CD14-positive monocyte (primary cell): Measurements from ENCODE around the gene MYORG. TPM values are rescaled to one million over a fixed set of nuclear protein-coding genes. Genes with fewer than 3 reads are reported as not detected.
A peak's percentile ranks its signal among the peaks of the same experiment; 100 is the strongest.

Source experiments
- DNase-seq, 3 donors: peaks; one replicate each; pipeline ENCODE4 v3.0.0-alpha.2; 2011 to 2022
- H2AFZ ChIP-seq: 2 replicates; pipeline ENCODE4 v1.6.0; 2012; ENCODE audit warnings: mild to moderate bottlenecking, low read depth, low read length, inconsistent platforms; ENCODE audit not compliant: insufficient read depth, poor library complexity, severe bottlenecking
- H3K27ac ChIP-seq, 2 donors: 1 replicate in 1 of 2; 2 replicates in 1 of 2; pipeline ENCODE4 v1.5.1; 2012 to 2013; ENCODE audit warnings: low read length in 2 of 2, control low read depth in 1 of 2, inconsistent platforms in 1 of 2, low read depth in 1 of 2, mild to moderate bottlenecking in 1 of 2
- H3K27me3 ChIP-seq, 2 donors: one replicate each; pipeline versions ENCODE4 v1.6.0 to v1.6.1; 2011 to 2013; ENCODE audit warnings: low read length in 2 of 2; ENCODE audit not compliant: control insufficient read depth in 2 of 2, insufficient read depth in 2 of 2
- H3K36me3 ChIP-seq, 2 donors: replicated peaks in 1 of 2; 1 replicate in 1 of 2; 2 replicates in 1 of 2; pipeline versions ENCODE4 v1.5.1 to v1.6.1; 2012 to 2013; ENCODE audit warnings: low read length in 2 of 2, control low read depth in 1 of 2, inconsistent platforms in 1 of 2, mild to moderate bottlenecking in 1 of 2; ENCODE audit not compliant: insufficient read depth in 2 of 2, control insufficient read depth in 1 of 2
- H3K4me1 ChIP-seq, 2 donors: 1 replicate in 1 of 2; 2 replicates in 1 of 2; pipeline versions ENCODE4 v1.5.1 to v1.6.1; 2012 to 2013; ENCODE audit warnings: low read length in 2 of 2, control low read depth in 1 of 2, inconsistent platforms in 1 of 2, mild to moderate bottlenecking in 1 of 2, moderate library complexity in 1 of 2; ENCODE audit not compliant: insufficient read depth in 2 of 2, control insufficient read depth in 1 of 2
- H3K4me2 ChIP-seq: replicated peaks from 2 replicates; pipeline ENCODE3; 2012; ENCODE audit warnings: low read length, moderate library complexity, mild to moderate bottlenecking; ENCODE audit not compliant: poor library complexity, severe bottlenecking; ENCODE audit errors: extremely low read depth
- H3K4me3 ChIP-seq, 3 experiments: fragments of 200-600 bp in 1 of 3; sonication (generic) in 1 of 3; replicated peaks in 1 of 3; 1 replicate in 2 of 3; 2 replicates in 1 of 3; pipeline ENCODE4 v1.5.1; 2011 to 2013; ENCODE audit warnings: low read length in 3 of 3, mild to moderate bottlenecking in 3 of 3, control low read depth in 2 of 3, low read depth in 2 of 3, inconsistent platforms in 1 of 3, moderate library complexity in 1 of 3
- H3K79me2 ChIP-seq: 2 replicates; pipeline ENCODE4 v1.6.0; 2012; ENCODE audit warnings: mild to moderate bottlenecking, control low read depth, inconsistent platforms, low read length, moderate library complexity; ENCODE audit not compliant: insufficient read depth
- H3K9ac ChIP-seq: 2 replicates; pipeline ENCODE4 v1.6.0; 2017; ENCODE audit warnings: low read length, mild to moderate bottlenecking; ENCODE audit not compliant: insufficient read depth, poor library complexity, severe bottlenecking
- H3K9me3 ChIP-seq, 2 donors: replicated peaks in 1 of 2; 1 replicate in 1 of 2; 2 replicates in 1 of 2; pipeline versions ENCODE4 v1.5.1 to v1.6.1; 2012 to 2013; ENCODE audit warnings: low read length in 2 of 2, control low read depth in 1 of 2; ENCODE audit not compliant: control insufficient read depth in 1 of 2, insufficient read depth in 1 of 2
- H4K20me1 ChIP-seq: 2 replicates; pipeline ENCODE4 v1.6.0; 2012; ENCODE audit warnings: mild to moderate bottlenecking, low read length, control low read depth, moderate library complexity; ENCODE audit not compliant: insufficient read depth
- H3K27ac Mint-ChIP-seq, 7 donors: one replicate each; pipeline ENCODE4 v1.8.0; 2020; ENCODE audit warnings: mild to moderate bottlenecking in 7 of 7, mixed read lengths in 7 of 7, moderate library complexity in 6 of 7, inconsistent platforms in 2 of 7
- H3K27me3 Mint-ChIP-seq, 3 donors: one replicate each; pipeline ENCODE4 v1.8.0; 2021 to 2022; ENCODE audit warnings: low read depth in 3 of 3, mild to moderate bottlenecking in 3 of 3, mixed read lengths in 3 of 3, moderate library complexity in 3 of 3, inconsistent platforms in 1 of 3
- H3K36me3 Mint-ChIP-seq, 2 donors: one replicate each; pipeline ENCODE4 v1.8.0; 2020; ENCODE audit warnings: mixed read lengths in 2 of 2, inconsistent platforms in 1 of 2, mild to moderate bottlenecking in 1 of 2
- H3K4me1 Mint-ChIP-seq: one replicate; pipeline ENCODE4 v1.8.0; 2020; ENCODE audit warnings: mild to moderate bottlenecking, mixed read lengths
- H3K4me3 Mint-ChIP-seq, 2 donors: one replicate each; pipeline ENCODE4 v1.8.0; 2020; ENCODE audit warnings: mild to moderate bottlenecking in 2 of 2, mixed read lengths in 2 of 2, moderate library complexity in 1 of 2
- H3K9me3 Mint-ChIP-seq, 7 donors: one replicate each; pipeline ENCODE4 v1.8.0; 2020 to 2022; ENCODE audit warnings: mixed read lengths in 7 of 7, mild to moderate bottlenecking in 6 of 7, moderate library complexity in 6 of 7, inconsistent platforms in 2 of 7
- WGBS: methylation state at CpG from one replicate; pipeline ENCODE4 v1.1.5; 2013; ENCODE audit warnings: missing lambda C conversion rate; ENCODE audit not compliant: insufficient coverage; 5-methylcytosine and 5-hydroxymethylcytosine counted together
- intact Hi-C, 2 donors: fragments of 100-400 bp; cut with micrococcal nuclease; formaldehyde crosslinking; loops; one replicate each; pipeline versions ENCODE4 v1.15.0 to v1.15.1; 2023
- polyA plus RNA-seq, 3 donors: library from polyadenylated mRNA; depleted of rRNA in 1 of 3; unstranded in 2 of 3; stranded (reverse) in 1 of 3; fragments of 300-500 nt in 2 of 3; fragments of >200 nt in 1 of 3; fragmentation: Illumina TruSeq in 2 of 3; gene quantifications; 1 replicate in 2 of 3; 2 replicates in 1 of 3; pipeline ENCODE4 v1.2.3, GENCODE V29; 2012 to 2021
- TF ChIP-seq, protein P1 (sequence below): fragments of 200-600 bp; IDR thresholded peaks from one replicate; pipeline ENCODE4 v1.8.0; 2022; ENCODE audit warnings: antibody characterized with exemption, mild to moderate bottlenecking

The MYORG gene
- polyA plus RNA-seq, 3 donors, result 0.01 to 0.05 TPM; not detected in 1

DNA sequence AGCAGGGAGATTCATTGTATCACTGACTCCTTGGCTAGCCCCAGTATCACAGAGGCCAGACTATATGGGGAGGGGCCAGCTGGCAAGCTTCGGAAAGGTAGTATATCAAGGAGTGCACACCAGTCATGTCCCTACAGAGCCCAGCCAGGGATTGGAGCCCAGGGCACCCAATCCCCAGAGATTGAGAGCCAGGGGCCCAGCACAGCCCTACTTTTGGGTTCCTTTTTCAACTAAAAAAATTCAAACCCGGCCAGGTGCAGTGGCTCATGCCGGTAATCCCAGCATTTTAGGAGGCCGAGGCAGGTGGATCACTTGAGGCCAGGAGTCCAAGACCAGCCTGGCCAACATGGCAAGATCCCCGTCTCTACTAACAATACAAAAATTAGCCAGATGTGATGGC is 5.4 kb upstream of the MYORG start:
- H2AFZ ChIP-seq, result no peak overlapping the region
- H3K79me2 ChIP-seq, result no peaks in the 10 kb centered on the region
- peaks cover 28 to 39% (median 29%) of the 10 kb centered on the region in 3 donors for H3K27me3 Mint-ChIP-seq
- WGBS, result 100% methylated on average over 4 of the region's 5 CpGs
- DNase-seq, result no peak
- no peaks in the 10 kb centered on the region for H3K36me3 ChIP-seq
- no peak overlapping the region for H3K9ac ChIP-seq
- TF ChIP-seq, protein P1, sequence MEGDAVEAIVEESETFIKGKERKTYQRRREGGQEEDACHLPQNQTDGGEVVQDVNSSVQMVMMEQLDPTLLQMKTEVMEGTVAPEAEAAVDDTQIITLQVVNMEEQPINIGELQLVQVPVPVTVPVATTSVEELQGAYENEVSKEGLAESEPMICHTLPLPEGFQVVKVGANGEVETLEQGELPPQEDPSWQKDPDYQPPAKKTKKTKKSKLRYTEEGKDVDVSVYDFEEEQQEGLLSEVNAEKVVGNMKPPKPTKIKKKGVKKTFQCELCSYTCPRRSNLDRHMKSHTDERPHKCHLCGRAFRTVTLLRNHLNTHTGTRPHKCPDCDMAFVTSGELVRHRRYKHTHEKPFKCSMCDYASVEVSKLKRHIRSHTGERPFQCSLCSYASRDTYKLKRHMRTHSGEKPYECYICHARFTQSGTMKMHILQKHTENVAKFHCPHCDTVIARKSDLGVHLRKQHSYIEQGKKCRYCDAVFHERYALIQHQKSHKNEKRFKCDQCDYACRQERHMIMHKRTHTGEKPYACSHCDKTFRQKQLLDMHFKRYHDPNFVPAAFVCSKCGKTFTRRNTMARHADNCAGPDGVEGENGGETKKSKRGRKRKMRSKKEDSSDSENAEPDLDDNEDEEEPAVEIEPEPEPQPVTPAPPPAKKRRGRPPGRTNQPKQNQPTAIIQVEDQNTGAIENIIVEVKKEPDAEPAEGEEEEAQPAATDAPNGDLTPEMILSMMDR, result no peak
- no peak overlapping the region for H3K4me2 ChIP-seq
- H3K9me3 Mint-ChIP-seq, result peaks cover 0 to 3% (median 0%) of the 10 kb centered on the region in 7 donors
- no peaks in the 10 kb centered on the region for H4K20me1 ChIP-seq
- H3K4me1 ChIP-seq, result peaks cover 26 to 31% of the 10 kb centered on the region in 2 donors
- H3K9me3 ChIP-seq, result no peaks in the 10 kb centered on the region
- peaks cover 34% of the 10 kb centered on the region for H3K4me1 Mint-ChIP-seq
- no peak overlapping the region for H3K27ac Mint-ChIP-seq
- no peak overlapping the region for H3K27ac ChIP-seq
- peak overlapping the region in 1 of 2 donors; percentile 98 for H3K4me3 Mint-ChIP-seq
- peaks cover 0 to 6% of the 10 kb centered on the region in 2 donors for H3K36me3 Mint-ChIP-seq
- intact Hi-C loops, result loop anchor here in 1 of 2 donors (5.0 kb wide), 1 partner anchor 75 kb away; the partner anchor contains the start of genes DNAI1 and FAM219A
- no peak overlapping the region for H3K4me3 ChIP-seq
- H3K27me3 ChIP-seq, result peaks cover 0 to 21% of the 10 kb centered on the region in 2 donors

DNA sequence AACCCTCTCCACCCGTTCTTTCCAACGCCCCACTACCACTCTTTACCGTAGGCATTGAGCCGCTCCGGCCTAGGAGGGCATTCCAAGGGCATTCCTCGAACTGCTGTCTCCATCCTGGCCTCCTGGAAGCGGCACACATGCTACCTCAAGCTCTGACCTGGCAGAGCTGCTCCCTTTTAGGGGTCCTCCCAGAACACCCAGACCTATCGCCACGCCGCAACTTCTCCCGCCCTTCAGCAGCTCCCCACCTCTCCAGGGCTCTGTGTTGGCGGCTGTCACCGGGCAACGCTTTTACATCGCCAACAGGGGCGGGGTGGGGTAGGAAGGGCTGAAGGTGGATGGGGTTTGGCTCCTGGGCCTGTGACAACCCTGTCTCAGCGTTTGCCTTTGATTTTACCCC is 4.6 kb upstream of the MYORG start:
- H3K79me2 ChIP-seq, result no peaks in the 10 kb centered on the region
- Mint-ChIP-seq H3K36me3 (peaks cover 0 to 6% of the 10 kb centered on the region in 2 donors), H3K4me3 (peak overlapping the region; percentile 87 to 98), H3K27ac (peak overlapping the region in 1 of 7 donors; percentile 64), H3K9me3 (peaks cover 0 to 3% (median 0%) of the 10 kb centered on the region in 7 donors), H3K27me3 (peaks cover 28 to 42% (median 30%) of the 10 kb centered on the region in 3 donors), H3K4me1 (peaks cover 36% of the 10 kb centered on the region)
- H3K27ac ChIP-seq, result no peak overlapping the region
- peak overlapping the region; percentile 96 for H2AFZ ChIP-seq
- no peak for DNase-seq
- peaks cover 30 to 39% of the 10 kb centered on the region in 2 donors for H3K4me1 ChIP-seq
- no peaks in the 10 kb centered on the region for H3K36me3 ChIP-seq
- H3K4me2 ChIP-seq, result peak overlapping the region; percentile 82
- H3K9ac ChIP-seq, result peak overlapping the region; percentile 52
- intact Hi-C loops, result loop anchor here in 1 of 2 donors (5.0 kb wide), 1 partner anchor 76 kb away; the partner anchor contains the start of genes DNAI1 and FAM219A
- TF ChIP-seq, protein P1, result no peak
- peak overlapping the region in 2 of 3 experiments; percentile 46 to 74 for H3K4me3 ChIP-seq
- no peaks in the 10 kb centered on the region for H4K20me1 ChIP-seq
- H3K9me3 ChIP-seq, result no peaks in the 10 kb centered on the region
- WGBS, result 27% methylated on average over 8 of the region's 17 CpGs
- peaks cover 0 to 22% of the 10 kb centered on the region in 2 donors for H3K27me3 ChIP-seq
